Ecto neural progenitor cell (in vitro differentiated cells): ENCODE measurements around the gene NPTXR.

Experiments used
- DNase-seq: peaks from one replicate; pipeline ENCODE4 v3.0.0-alpha.2; 2018; ENCODE audit warnings: low spot score

NPTXR gene

GRCh38 chr22:38770257-38770949 is 73.4 kb downstream of the NPTXR start:
- no peak for DNase-seq
